ENCODE results near the gene CDH12.

DNA sequence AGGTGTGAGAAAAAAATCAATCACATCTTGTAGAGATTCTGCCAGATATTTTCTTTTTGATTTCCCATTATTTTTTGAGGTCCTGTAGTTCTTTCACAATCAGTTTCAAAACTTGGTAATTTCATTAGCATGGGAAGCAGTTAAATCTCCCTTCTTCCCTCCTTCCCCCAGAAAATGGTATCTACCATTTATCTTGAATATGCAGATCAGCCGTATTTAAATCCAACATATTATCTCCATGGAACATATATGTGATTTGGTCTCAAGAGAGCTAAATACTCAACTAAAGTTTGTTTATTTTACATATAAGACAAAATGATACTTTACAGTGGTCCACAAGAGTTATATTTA lies 1034.8 kb downstream of the CDH12 start:
- TF ChIP-seq POLR2A (IDR thresholded peaks at IDR 0.05) = no peak
- TF ChIP-seq, protein P1, sequence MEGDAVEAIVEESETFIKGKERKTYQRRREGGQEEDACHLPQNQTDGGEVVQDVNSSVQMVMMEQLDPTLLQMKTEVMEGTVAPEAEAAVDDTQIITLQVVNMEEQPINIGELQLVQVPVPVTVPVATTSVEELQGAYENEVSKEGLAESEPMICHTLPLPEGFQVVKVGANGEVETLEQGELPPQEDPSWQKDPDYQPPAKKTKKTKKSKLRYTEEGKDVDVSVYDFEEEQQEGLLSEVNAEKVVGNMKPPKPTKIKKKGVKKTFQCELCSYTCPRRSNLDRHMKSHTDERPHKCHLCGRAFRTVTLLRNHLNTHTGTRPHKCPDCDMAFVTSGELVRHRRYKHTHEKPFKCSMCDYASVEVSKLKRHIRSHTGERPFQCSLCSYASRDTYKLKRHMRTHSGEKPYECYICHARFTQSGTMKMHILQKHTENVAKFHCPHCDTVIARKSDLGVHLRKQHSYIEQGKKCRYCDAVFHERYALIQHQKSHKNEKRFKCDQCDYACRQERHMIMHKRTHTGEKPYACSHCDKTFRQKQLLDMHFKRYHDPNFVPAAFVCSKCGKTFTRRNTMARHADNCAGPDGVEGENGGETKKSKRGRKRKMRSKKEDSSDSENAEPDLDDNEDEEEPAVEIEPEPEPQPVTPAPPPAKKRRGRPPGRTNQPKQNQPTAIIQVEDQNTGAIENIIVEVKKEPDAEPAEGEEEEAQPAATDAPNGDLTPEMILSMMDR (IDR thresholded peaks at IDR 0.05 in 4 of 5, conservative IDR thresholded peaks at IDR 0.05 in 1 of 5) = no peak

All from gastrocnemius medialis (tissue), 4 donors.